ENCODE data around the gene ACSS3.

The ACSS3 gene

DNA sequence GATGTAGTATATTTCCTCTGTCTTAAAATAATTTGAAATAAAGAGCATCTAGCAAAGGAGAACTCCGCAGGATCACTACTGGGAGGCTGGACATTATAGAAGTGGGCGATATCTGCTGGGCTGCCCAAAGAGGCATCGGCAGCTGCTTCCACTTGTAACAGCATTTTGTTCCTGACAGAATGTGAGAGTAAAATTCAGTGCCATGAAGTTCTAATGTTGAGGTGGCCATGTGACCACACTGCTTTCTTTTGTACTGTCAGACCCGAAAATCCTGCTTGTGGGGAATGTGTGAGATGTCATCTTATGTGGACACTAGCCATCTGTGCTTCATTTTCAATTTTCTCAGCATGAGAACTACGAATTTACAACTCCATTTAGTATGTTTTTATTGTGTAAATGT is 151.9 kb downstream of the ACSS3 start:
- no peak for FAIRE-seq

GRCh38 chr12:81231574-81232368 is 153.9 kb downstream of the ACSS3 start:
- no peak for FAIRE-seq

- no peak for FAIRE-seq
Observed at GRCh38 chr12:81245458-81245857, 167.6 kb downstream of the ACSS3 start.

DNA sequence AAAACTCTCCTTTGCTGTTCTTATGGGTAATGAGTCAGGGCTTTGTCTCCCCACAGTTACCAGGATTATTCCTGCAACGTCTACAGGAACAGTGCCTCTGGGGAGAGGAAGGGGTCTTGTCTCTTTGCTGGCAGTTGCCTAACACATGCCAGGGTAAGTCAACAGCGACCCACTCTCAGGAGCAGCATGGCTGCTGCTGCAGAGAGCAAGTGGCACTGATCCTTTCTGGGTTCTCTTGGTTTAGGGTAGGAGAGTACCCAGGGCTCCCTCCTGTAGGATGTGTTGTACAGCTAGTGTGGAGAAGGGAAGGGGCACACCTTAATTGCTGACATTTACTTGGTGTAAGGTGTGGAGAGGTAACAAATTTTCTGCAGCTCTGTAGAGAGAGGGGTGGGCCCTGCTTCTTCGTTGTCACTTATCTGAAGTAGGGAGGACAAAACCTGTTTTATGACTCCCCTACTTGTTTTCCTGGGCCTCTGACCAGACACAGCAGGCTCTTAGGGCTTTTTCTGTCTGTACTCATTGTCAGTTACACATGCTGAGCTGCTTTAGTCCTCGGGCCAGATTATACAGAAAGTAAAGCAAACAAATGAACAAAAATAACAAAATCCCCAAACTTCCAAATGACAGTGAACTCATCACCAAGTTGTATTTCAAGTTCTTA is 168.2 kb downstream of the ACSS3 start:
- no peak for FAIRE-seq

- FAIRE-seq = no peak
Observed at GRCh38 chr12:81249976-81250375, 172.1 kb downstream of the ACSS3 start.

DNA sequence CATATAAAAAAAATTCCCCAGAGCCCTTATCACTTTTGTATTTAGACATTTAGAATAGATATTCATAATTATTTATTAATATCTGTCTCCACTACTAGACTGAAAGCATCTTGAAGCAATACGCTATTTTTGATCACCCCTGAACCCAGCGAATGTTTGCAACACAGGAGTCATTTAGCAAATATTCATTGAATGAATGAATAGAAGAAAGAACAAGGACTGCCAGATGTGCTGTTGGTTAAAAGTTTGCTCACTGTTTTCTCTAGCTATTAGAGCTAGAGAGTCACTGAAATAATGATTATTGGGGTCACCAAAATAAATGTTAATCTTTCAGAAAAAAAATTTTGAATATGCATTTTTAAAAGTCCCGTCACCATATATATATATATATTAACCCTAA is 174.3 kb downstream of the ACSS3 start:
- FAIRE-seq = no peak

- no peak for FAIRE-seq
Observed at GRCh38 chr12:81253360-81253759, 175.5 kb downstream of the ACSS3 start.

- FAIRE-seq = no peak
Observed at GRCh38 chr12:81255456-81255855, 177.6 kb downstream of the ACSS3 start.

DNA sequence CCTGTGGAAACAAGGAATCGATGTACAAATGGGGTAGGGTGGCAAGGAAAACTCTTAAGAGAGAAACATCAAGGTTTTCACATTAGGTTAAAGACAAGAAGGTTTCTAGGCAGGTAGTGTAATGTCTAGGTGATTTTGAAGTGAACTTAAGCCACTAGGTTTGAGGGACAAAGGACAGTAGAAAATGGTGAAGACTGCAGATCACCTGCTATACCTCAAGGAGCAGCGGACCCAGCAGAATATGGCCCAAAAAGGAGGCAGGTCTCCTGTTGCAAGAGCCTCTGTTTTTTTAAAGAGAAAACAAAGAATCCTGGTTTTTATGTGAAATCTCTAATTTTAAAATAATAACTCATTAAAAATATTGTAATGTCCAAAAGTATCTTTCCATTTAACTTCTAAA is 178.1 kb downstream of the ACSS3 start:
- FAIRE-seq = no peak

DNA sequence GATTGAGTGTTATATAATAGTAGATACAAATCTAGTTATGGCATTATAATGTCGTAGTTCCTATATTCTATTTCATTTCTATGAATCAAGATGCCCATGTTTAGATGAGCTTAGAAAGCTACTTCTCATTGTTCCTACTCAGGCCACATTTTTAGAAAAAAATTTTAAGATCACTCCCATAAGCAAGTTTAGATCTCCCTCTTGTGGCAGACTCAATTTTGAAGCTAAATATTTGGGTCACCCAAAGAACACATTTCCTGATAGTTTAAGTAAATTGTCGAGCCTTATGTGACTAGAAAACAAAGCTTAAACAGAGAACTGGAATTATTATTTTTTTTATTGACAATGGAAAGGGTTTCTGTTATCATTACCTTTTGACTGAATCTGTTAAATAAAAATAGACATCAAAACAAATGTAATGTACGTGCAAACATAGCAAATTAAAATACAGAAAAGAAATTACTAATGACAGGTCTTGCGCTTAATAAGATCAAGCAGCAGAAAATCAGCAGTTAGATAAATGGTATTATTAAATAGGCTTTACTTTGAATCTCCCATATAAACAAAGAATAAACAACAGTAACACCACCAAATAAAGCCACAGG is 180.2 kb downstream of the ACSS3 start:
- peak; percentile 86 for FAIRE-seq

DNA sequence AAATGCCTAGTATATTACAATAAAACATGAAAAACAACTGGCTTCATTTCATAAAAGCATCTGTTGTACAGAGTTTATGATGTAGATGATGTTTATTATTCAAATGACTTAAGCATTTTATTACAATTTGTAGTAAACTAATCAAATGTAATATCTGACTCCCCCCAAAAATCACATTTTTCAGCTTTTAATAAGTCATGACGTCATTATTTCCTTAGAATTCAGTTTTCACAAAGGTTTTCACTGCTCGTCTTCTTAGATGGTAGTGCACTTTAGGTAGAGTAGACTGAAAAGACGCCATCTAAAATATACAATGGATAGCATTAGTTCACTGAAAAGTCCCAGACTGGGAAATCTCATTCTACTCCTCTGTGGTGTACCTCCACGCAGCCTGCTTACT is 181.5 kb downstream of the ACSS3 start:
- FAIRE-seq = no peak

DNA sequence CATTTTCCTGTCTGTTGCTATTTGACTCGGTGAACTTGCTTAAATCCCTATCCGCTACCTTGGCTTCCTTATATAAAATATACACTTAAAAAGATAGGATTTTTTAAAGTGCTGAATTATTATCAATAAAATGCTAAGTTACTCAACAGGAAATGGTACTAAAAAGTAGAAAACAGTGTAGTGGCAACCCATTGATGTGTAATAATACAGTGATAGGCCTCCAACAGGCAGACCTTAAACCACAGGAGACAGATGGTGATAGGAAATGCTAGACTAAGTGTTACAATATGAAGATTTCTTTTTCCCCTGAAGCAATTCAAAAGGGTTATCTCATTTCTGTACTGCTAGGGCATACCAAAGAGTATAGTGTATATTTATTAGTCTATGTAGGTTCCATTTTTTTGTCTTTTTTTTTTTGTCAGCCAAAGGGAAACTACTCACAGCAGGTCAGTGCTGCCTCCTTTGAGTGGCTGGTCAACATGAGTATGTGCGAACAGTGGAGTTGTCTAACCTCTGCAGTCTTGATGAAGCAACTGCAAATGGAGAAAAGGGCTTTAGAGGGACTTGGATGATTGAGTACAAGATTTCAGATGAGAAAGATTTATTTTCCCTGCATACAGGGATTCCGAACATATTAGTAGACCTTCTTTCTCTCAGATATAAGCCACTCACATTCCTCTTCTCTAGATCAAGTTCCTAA is 183.8 kb downstream of the ACSS3 start:
- no peak for FAIRE-seq

GRCh38 chr12:81263072-81263471 is 185.2 kb downstream of the ACSS3 start:
- FAIRE-seq = no peak

GRCh38 chr12:81270385-81270784 is 192.5 kb downstream of the ACSS3 start:
- FAIRE-seq = no peak

- no peak for FAIRE-seq
Observed at GRCh38 chr12:81274637-81275529, 197.0 kb downstream of the ACSS3 start.

- no peak for FAIRE-seq
Observed at GRCh38 chr12:81284137-81284536, 206.3 kb downstream of the ACSS3 start.

DNA sequence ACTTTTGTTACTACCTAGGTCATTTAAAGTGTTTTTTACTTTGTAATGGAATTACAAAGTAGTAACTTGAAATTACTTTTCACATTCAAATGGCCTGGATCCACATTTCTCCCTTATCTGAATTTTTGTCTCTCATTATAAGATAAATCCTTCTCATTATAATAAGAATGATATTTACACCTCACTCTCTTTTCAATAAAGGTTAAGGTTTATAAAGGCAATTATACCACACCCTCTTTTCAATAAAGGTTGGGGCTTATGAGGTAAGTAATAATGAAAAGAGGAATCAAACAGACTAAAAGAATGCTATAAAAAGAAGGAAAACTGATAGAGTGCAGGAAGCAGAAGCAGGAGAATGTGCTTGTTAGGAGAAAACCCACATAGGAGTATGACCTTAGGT is 210.8 kb downstream of the ACSS3 start:
- no peak for FAIRE-seq

GRCh38 chr12:81294325-81295190 is 216.7 kb downstream of the ACSS3 start:
- no peak for FAIRE-seq

DNA sequence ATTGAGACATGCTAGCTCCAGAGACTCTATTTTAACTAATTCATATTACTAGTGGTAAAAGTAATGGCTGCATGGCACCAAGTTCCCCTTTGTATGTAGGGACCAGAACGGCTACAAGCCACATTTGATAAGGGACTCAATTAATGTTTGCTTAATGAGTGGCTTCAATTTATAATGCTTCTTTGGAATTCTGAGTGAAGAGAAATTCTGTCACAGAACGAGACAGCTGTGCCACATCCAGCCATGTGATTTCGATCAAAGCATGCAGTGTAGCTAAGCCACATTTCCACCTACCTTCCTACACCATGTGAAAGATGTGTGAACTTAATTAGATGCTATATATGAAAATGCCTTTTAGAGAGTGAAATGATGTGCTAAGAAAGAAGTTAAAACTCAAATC is 217.4 kb downstream of the ACSS3 start:
- no peak for FAIRE-seq

- no peak for FAIRE-seq
Observed at GRCh38 chr12:81296556-81297305, 218.9 kb downstream of the ACSS3 start.

- no peak for FAIRE-seq
Observed at GRCh38 chr12:81297601-81298000, 219.7 kb downstream of the ACSS3 start.

All from islet of Langerhans (tissue), 1 donor.